GM12878 (cell line): ENCODE data around the gene HMCN1. TPM values are rescaled to one million over a fixed set of nuclear protein-coding genes. Genes with fewer than 3 reads are reported as not detected.

Experiments
- ATAC-seq: fragments of 200-7000 bp; cut with Tn5 transposase; 3 replicates; pipeline ENCODE4 v1.9.1; 2020; ENCODE audit warnings: mild to moderate bottlenecking, moderate library complexity
- BruUV-seq: library from RNA; stranded (reverse); fragments of 400-500 nt; replicated peaks from 2 replicates; lab custom pipeline; 2021; lab: Mats Ljungman, UMichigan
- CTCF ChIA-PET: fragments of 300-600 bp; sonication (Branson Sonifier 250); formaldehyde crosslinking; extraction: SDS; loops from one replicate; lab custom pipeline; 2021; ENCODE audit warnings: inconsistent platforms; lab: Yijun Ruan, JAX
- POLR2A ChIA-PET: fragments of 350-600 bp; formaldehyde crosslinking; extraction: SDS; loops from one replicate; lab custom pipeline; 2021; ENCODE audit warnings: inconsistent platforms; lab: Charles Lee
- RAD21 ChIA-PET: fragments of 300-600 bp; sonication (Branson Sonifier 250); formaldehyde crosslinking; loops from one replicate; lab custom pipeline; 2023; ENCODE audit warnings: antibody characterized with exemption; ENCODE audit not compliant: unreplicated experiment; lab: Charles Lee
- SMC1A ChIA-PET: fragments of 300-600 bp; sonication (Branson Sonifier 250); formaldehyde crosslinking; loops from one replicate; lab custom pipeline; 2023; ENCODE audit not compliant: unreplicated experiment, uncharacterized antibody; lab: Charles Lee
- DNase-seq: peaks from one replicate; pipeline ENCODE4 v3.0.0-alpha.2; 2011; ENCODE audit warnings: low read depth, low spot score
- FAIRE-seq: peaks from 3 replicates; lab custom pipeline; 2011; peaks lifted over from hg19 to GRCh38; lab: Jason Lieb, UNC
- H2AFZ ChIP-seq: 2 replicates; pipeline ENCODE4 v1.6.0; 2011; ENCODE audit warnings: low read depth, low read length, control low read depth; ENCODE audit not compliant: control insufficient read depth
- H3K27ac ChIP-seq: 2 replicates; pipeline ENCODE4 v1.5.1; 2011; ENCODE audit warnings: control low read depth; ENCODE audit not compliant: control insufficient read depth, insufficient read depth
- H3K27me3 ChIP-seq, 2 experiments: replicated peaks in 1 of 2; 2 replicates each; pipeline versions ENCODE4 v1.6.0 to v1.6.1; 2011; ENCODE audit warnings: low read length in 1 of 2; ENCODE audit not compliant: control insufficient read depth in 2 of 2, insufficient read depth in 2 of 2
- H3K36me3 ChIP-seq, 2 experiments: 2 replicates each; pipeline ENCODE4 v1.5.1; 2011; ENCODE audit warnings: low read length in 1 of 2; ENCODE audit not compliant: control insufficient read depth in 2 of 2, insufficient read depth in 2 of 2
- H3K4me1 ChIP-seq: 2 replicates; pipeline ENCODE4 v1.6.1; 2011; ENCODE audit warnings: mild to moderate bottlenecking, low read length, moderate library complexity, mixed read lengths; ENCODE audit not compliant: control insufficient read depth, insufficient read depth
- H3K4me2 ChIP-seq: 2 replicates; pipeline ENCODE4 v1.6.0; 2011; ENCODE audit warnings: control low read depth; ENCODE audit not compliant: control insufficient read depth, insufficient read depth
- H3K4me3 ChIP-seq: fragments of 200-600 bp; sonication (generic); 2 replicates; pipeline ENCODE4 v1.5.1; 2016
- H3K79me2 ChIP-seq: 2 replicates; pipeline ENCODE4 v1.6.0; 2011; ENCODE audit warnings: low read length; ENCODE audit not compliant: control insufficient read depth, insufficient read depth
- H3K9ac ChIP-seq: 2 replicates; pipeline ENCODE4 v1.8.0; 2011; ENCODE audit warnings: low read length, control low read depth, mixed read lengths; ENCODE audit not compliant: control insufficient read depth, insufficient read depth
- H3K9me3 ChIP-seq: replicated peaks from 3 replicates; pipeline ENCODE4 v1.5.1; 2011; ENCODE audit warnings: mild to moderate bottlenecking, low read length; ENCODE audit not compliant: control insufficient read depth, insufficient read depth
- H4K20me1 ChIP-seq: 2 replicates; pipeline ENCODE4 v1.6.0; 2011; ENCODE audit not compliant: control insufficient read depth, insufficient read depth
- JUND ChIP-seq: IDR thresholded peaks from 2 replicates; pipeline ENCODE4 v1.6.1; 2012; ENCODE audit warnings: low read depth, mild to moderate bottlenecking, low read length, improper control_type of control experiment, moderate library complexity
- KDM1A ChIP-seq: fragments of 200-600 bp; sonication (generic); IDR thresholded peaks from 2 replicates; pipeline ENCODE4 v1.6.1; 2016; ENCODE audit warnings: borderline replicate concordance
- PAX5 ChIP-seq: IDR thresholded peaks from 2 replicates; pipeline ENCODE4 v1.6.1; 2011; ENCODE audit warnings: low read depth, low read length, borderline replicate concordance
- ZNF217 ChIP-seq: fragments of 450-650 bp; IDR thresholded peaks from 2 replicates; pipeline ENCODE4 v1.6.1; 2017; ENCODE audit warnings: antibody characterized with exemption, mild to moderate bottlenecking
- WGBS: methylation state at CpG from one replicate; pipeline ENCODE4 v1.1.6; 2016; ENCODE audit warnings: low lambda C conversion rate; ENCODE audit not compliant: insufficient replicate concordance, insufficient coverage; ENCODE audit errors: missing lambda C conversion rate; 5-methylcytosine and 5-hydroxymethylcytosine counted together
- in situ Hi-C: fragments of 300-500 bp; cut with MboI; formaldehyde crosslinking; loops from 9 replicates; pipeline ENCODE4 v1.14.3; 2018; ENCODE audit warnings: mixed read lengths
- intact Hi-C: fragments of 100-400 bp; cut with micrococcal nuclease; formaldehyde crosslinking; loops from one replicate; pipeline ENCODE4 v1.14.2; 2022; ENCODE audit not compliant: unreplicated experiment
- polyA plus RNA-seq, 11 experiments: library from polyadenylated mRNA; depleted of rRNA in 4 of 11; unstranded in 6 of 11; stranded (reverse) in 5 of 11; fragments of >200 nt; fragmentation: Nextera tagmentation in 4 of 11; fragmentation: Illumina TruSeq in 1 of 11; extraction: Ambion mirVana in 4 of 11; extraction: Trizol in 1 of 11; gene quantifications; 1 replicate in 1 of 11; 2 replicates in 10 of 11; pipeline versions ENCODE4 v1.2.1 to v1.2.3, GENCODE V29; 2011 to 2016; ENCODE audit warnings: inconsistent platforms in 2 of 11, missing spikeins in 2 of 11, low read depth in 1 of 11
- total RNA-seq, 4 experiments: library from RNA; depleted of rRNA in 3 of 4; stranded (reverse); fragments of >200 nt in 3 of 4; fragmentation: Illumina TruSeq in 1 of 4; extraction: Trizol in 1 of 4; gene quantifications; 2 replicates each; pipeline versions ENCODE4 v1.2.1 to v1.2.3, GENCODE V29; 2013 to 2021
- TF ChIP-seq, protein P1 (sequence below): fragments of 450-650 bp; formaldehyde crosslinking; IDR thresholded peaks from 2 replicates; pipeline ENCODE4 v1.4.0; 2020; ENCODE audit warnings: mild to moderate bottlenecking, moderate library complexity
- TF ChIP-seq, protein P2 (sequence below): IDR thresholded peaks from 2 replicates; pipeline ENCODE4 v1.6.1; 2011; ENCODE audit warnings: low read depth, mild to moderate bottlenecking, low read length, moderate library complexity, borderline replicate concordance; ENCODE audit errors: extremely low read depth

Gene HMCN1
- total and polyA plus RNA-seq, 10 of the 15 experiments (the other 5 are each of a cell fraction or from before 2014, with no cell fraction given), result under 0.01 to 0.07 TPM; not detected in 8

DNA sequence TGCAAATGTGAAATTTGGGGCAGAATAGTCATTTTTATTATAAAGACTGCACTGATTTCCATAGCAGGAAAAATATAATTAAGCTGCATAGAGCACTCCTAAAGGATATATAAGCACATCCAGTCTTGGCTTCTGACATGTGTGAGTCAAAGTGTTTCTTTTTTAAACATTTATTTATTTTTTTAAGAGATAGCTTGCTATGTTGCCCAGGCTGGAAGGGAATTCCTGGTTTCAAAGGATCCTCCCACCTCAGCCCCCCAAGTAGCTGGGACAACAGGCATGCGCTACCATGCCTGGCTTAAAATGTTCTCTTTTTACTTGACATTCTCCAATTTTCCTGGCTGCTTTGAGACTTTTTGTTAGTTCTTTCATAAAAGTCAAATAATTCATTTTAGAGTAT lies 126.1 kb downstream of the HMCN1 start:
- no peak overlapping the region for H3K4me3 ChIP-seq
- no peaks in the 10 kb centered on the region for H3K9me3 ChIP-seq
- 94% methylated on average over 1 of the region's 1 CpG for WGBS
- ChIA-PET CTCF (interaction anchor here (1.0 kb wide), 1 partner anchor 47 kb away, joined by 3 read pairs; no protein-coding TSS in a partner anchor), POLR2A (no interaction called here), SMC1A (no interaction called here), RAD21 (no interaction called here)
- no peak for TF ChIP-seq KDM1A
- no peak for TF ChIP-seq JUND
- H3K9ac ChIP-seq, result no peak overlapping the region
- no peak for DNase-seq
- H3K27ac ChIP-seq, result no peak overlapping the region
- no peaks in the 10 kb centered on the region for H4K20me1 ChIP-seq
- intact Hi-C loops, result no loop called here
- no peaks in the 10 kb centered on the region for H3K4me1 ChIP-seq
- no peak overlapping the region for H2AFZ ChIP-seq
- no peaks in the 10 kb centered on the region for H3K79me2 ChIP-seq
- no peak for FAIRE-seq
- BruUV-seq, result no TSS peak
- H3K27me3 ChIP-seq, result no peaks in the 10 kb centered on the region
- ATAC-seq, result no peak
- in situ Hi-C loops, result no loop called here
- no peaks in the 10 kb centered on the region for H3K36me3 ChIP-seq
- no peak overlapping the region for H3K4me2 ChIP-seq

DNA sequence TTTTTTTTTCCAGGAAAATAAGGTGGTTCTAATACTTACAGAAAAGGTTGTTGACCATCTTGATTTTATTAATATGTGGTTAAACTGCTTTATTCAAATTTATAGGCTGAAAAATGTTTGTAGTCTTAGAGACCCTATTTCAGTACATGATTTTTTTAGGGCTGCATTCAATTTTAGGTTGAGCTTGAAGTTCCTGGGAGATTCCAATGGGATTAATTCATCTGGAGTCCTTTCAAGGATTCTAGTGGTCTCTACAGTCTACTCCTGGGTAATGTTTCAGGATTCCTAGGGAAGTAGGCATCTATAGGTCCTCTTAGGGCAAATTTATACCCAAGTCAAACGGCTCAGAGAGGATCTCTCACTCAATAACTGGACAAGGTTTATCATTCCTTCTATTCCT lies 126.7 kb downstream of the HMCN1 start:
- SMC1A ChIA-PET, result no interaction called here
- H3K4me2 ChIP-seq, result no peak overlapping the region
- H3K4me1 ChIP-seq, result no peaks in the 10 kb centered on the region
- no peaks in the 10 kb centered on the region for H4K20me1 ChIP-seq
- in situ Hi-C loops (no loop called here), intact Hi-C loops (no loop called here)
- RAD21 ChIA-PET, result no interaction called here
- H3K79me2 ChIP-seq, result no peaks in the 10 kb centered on the region
- no peak overlapping the region for H3K9ac ChIP-seq
- FAIRE-seq (no peak), ATAC-seq (no peak), DNase-seq (no peak)
- BruUV-seq, result no TSS peak
- CTCF ChIA-PET, result interaction anchor here (1.0 kb wide), 1 partner anchor 48 kb away, joined by 3 read pairs; no protein-coding TSS in a partner anchor
- POLR2A ChIA-PET, result no interaction called here
- TF ChIP-seq, protein P1, sequence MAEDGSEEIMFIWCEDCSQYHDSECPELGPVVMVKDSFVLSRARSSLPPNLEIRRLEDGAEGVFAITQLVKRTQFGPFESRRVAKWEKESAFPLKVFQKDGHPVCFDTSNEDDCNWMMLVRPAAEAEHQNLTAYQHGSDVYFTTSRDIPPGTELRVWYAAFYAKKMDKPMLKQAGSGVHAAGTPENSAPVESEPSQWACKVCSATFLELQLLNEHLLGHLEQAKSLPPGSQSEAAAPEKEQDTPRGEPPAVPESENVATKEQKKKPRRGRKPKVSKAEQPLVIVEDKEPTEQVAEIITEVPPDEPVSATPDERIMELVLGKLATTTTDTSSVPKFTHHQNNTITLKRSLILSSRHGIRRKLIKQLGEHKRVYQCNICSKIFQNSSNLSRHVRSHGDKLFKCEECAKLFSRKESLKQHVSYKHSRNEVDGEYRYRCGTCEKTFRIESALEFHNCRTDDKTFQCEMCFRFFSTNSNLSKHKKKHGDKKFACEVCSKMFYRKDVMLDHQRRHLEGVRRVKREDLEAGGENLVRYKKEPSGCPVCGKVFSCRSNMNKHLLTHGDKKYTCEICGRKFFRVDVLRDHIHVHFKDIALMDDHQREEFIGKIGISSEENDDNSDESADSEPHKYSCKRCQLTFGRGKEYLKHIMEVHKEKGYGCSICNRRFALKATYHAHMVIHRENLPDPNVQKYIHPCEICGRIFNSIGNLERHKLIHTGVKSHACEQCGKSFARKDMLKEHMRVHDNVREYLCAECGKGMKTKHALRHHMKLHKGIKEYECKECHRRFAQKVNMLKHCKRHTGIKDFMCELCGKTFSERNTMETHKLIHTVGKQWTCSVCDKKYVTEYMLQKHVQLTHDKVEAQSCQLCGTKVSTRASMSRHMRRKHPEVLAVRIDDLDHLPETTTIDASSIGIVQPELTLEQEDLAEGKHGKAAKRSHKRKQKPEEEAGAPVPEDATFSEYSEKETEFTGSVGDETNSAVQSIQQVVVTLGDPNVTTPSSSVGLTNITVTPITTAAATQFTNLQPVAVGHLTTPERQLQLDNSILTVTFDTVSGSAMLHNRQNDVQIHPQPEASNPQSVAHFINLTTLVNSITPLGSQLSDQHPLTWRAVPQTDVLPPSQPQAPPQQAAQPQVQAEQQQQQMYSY, result no peak
- TF ChIP-seq PAX5, result no peak
- TF ChIP-seq ZNF217, result no peak
- TF ChIP-seq, protein P2, sequence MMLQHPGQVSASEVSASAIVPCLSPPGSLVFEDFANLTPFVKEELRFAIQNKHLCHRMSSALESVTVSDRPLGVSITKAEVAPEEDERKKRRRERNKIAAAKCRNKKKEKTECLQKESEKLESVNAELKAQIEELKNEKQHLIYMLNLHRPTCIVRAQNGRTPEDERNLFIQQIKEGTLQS, result no peak
- 5% methylated on average over 1 of the region's 1 CpG for WGBS
- H2AFZ ChIP-seq, result no peak overlapping the region
- no peaks in the 10 kb centered on the region for H3K27me3 ChIP-seq
- no peak overlapping the region for H3K4me3 ChIP-seq
- no peaks in the 10 kb centered on the region for H3K36me3 ChIP-seq
- no peak overlapping the region for H3K27ac ChIP-seq
- H3K9me3 ChIP-seq, result no peaks in the 10 kb centered on the region
